ENCODE data around the gene XYLT1. TPM values are rescaled to one million over a fixed set of nuclear protein-coding genes. Genes with fewer than 3 reads are reported as not detected.

The XYLT1 gene
- total and polyA plus RNA-seq, 2 of the 4 experiments (the other 2 are of a cell fraction), result 9.0 to 12.7 TPM

- Histone ChIP-seq H3K14ac (replicated peaks; ENCODE audit: low read depth, low read length) (no peak overlapping the region), H2BK5ac (ENCODE audit: low read depth, low read length, poor library complexity, severe bottlenecking) (no peak overlapping the region), H2BK15ac (ENCODE audit: low read depth, low read length) (no peak overlapping the region), H4K5ac (ENCODE audit: low read depth, low read length) (no peak overlapping the region), H3K9ac (ENCODE audit: low read depth, low read length) (no peak overlapping the region), H2AK9ac (replicated peaks; ENCODE audit: low read depth, low read length, poor library complexity) (no peak overlapping the region), H2AK5ac (ENCODE audit: low read depth, low read length) (no peak overlapping the region), H3K27ac (ENCODE audit: insufficient read depth, low read length) (no peak overlapping the region), H3K18ac (ENCODE audit: low read depth, low read length) (no peak overlapping the region), H4K91ac (ENCODE audit: insufficient read depth, low read depth, low read length) (no peak overlapping the region), H2BK120ac (ENCODE audit: low read depth, low read length) (no peak overlapping the region), H3K36me3 (ENCODE audit: control insufficient read depth, insufficient read depth, low read length) (no peaks in the 10 kb centered on the region), H3K9me3 (ENCODE audit: control insufficient read depth, insufficient read depth, low read length) (peaks cover 3% of the 10 kb centered on the region; the same call in 1 of the 2 replicates), H4K20me1 (ENCODE audit: insufficient read depth, low read length) (no peaks in the 10 kb centered on the region; the same call in 1 of the 2 replicates), H4K8ac (ENCODE audit: low read depth in 2 of 2, low read length in 2 of 2) (no peak overlapping the region), H3K4ac (ENCODE audit: low read depth, low read length) (no peak overlapping the region), H2AFZ (replicated peaks; ENCODE audit: low read length, poor library complexity) (no peak overlapping the region), H3K79me1 (ENCODE audit: low read depth in 1 of 2, low read length in 2 of 2) (no peaks in the 10 kb centered on the region), H2BK20ac (ENCODE audit: low read depth, low read length) (no peak overlapping the region), H3K23ac (ENCODE audit: low read depth, low read length) (no peak overlapping the region), H3K4me3 (ENCODE audit: insufficient read depth, low read depth, low read length) (no peak overlapping the region), H3K27me3 (ENCODE audit: control insufficient read depth, insufficient read depth, low read length) (no peaks in the 10 kb centered on the region), H3K9me1 (ENCODE audit: insufficient read depth, low read length) (peaks cover 5% of the 10 kb centered on the region), H3K56ac (ENCODE audit: extremely low read depth, insufficient read depth, low read length) (no peak overlapping the region), H3K4me1 (ENCODE audit: control insufficient read depth, insufficient read depth, low read length) (no peaks in the 10 kb centered on the region), H3K4me2 (ENCODE audit: low read depth, low read length) (no peak overlapping the region)
- in situ Hi-C loops (cut with MboI; ENCODE audit: low sequenced_read_pairs), result loop anchor here (5.0 kb wide), 1 partner anchor 101 kb away; no protein-coding TSS in a partner anchor
- intact Hi-C loops (cut with micrococcal nuclease), result loop anchor here (1.0 kb wide), 1 partner anchor 103 kb away; no protein-coding TSS in a partner anchor
- DNase-seq (peak; percentile 74), ATAC-seq (ENCODE audit: low read depth) (peak; percentile 93)
- WGBS, 2 experiments (ENCODE audit: extremely low coverage in 2 of 2, insufficient read length in 1 of 2), result 27% methylated on average over 3 of the region's 11 CpGs; no CpG with 5 or more reads in 1 of the 2 experiments
- dilution Hi-C loops (cut with HindIII; ENCODE audit: low sequenced_read_pairs, unreplicated experiment), result no loop called here
- no TSS peak for BruUV-seq (replicated peaks)
- TF ChIP-seq CTCF (conservative IDR thresholded peaks at IDR 0.05; ENCODE audit: low read depth, low read length), result peak; percentile 73
- TF ChIP-seq, protein P1, sequence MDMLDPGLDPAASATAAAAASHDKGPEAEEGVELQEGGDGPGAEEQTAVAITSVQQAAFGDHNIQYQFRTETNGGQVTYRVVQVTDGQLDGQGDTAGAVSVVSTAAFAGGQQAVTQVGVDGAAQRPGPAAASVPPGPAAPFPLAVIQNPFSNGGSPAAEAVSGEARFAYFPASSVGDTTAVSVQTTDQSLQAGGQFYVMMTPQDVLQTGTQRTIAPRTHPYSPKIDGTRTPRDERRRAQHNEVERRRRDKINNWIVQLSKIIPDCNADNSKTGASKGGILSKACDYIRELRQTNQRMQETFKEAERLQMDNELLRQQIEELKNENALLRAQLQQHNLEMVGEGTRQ (IDR thresholded peaks at IDR 0.05; ENCODE audit: low read depth, low read length), result no peak
- TF ChIP-seq SMC3 (IDR thresholded peaks at IDR 0.05; ENCODE audit: low read depth, low read length), result peak; percentile 88
- TF ChIP-seq POLR2A (IDR thresholded peaks at IDR 0.05; ENCODE audit: low read depth, low read length), result no peak
- TF ChIP-seq RAD21 (IDR thresholded peaks at IDR 0.05; ENCODE audit: low read length), result peak; percentile 76
- no peak for TF ChIP-seq CHD1 (IDR thresholded peaks at IDR 0.05; ENCODE audit: low read depth, low read length)
- ChIA-PET POLR2A (ENCODE audit: unreplicated experiment) (no interaction called here), CTCF (interaction anchor here (1.1 to 4.3 kb wide), 3 partner anchors 9 to 103 kb away, joined by 3 to 23 read pairs (median 6); no protein-coding TSS in a partner anchor)
Measured at GRCh38 chr16:17476414-17477259, 5.9 kb upstream of the XYLT1 start.
